ENCODE results near the gene GPR148. TPM values are rescaled to one million over a fixed set of nuclear protein-coding genes. Genes with fewer than 3 reads are reported as not detected.

Gene GPR148
- total RNA-seq, 1 donor from 2014 or later: not detected

DNA sequence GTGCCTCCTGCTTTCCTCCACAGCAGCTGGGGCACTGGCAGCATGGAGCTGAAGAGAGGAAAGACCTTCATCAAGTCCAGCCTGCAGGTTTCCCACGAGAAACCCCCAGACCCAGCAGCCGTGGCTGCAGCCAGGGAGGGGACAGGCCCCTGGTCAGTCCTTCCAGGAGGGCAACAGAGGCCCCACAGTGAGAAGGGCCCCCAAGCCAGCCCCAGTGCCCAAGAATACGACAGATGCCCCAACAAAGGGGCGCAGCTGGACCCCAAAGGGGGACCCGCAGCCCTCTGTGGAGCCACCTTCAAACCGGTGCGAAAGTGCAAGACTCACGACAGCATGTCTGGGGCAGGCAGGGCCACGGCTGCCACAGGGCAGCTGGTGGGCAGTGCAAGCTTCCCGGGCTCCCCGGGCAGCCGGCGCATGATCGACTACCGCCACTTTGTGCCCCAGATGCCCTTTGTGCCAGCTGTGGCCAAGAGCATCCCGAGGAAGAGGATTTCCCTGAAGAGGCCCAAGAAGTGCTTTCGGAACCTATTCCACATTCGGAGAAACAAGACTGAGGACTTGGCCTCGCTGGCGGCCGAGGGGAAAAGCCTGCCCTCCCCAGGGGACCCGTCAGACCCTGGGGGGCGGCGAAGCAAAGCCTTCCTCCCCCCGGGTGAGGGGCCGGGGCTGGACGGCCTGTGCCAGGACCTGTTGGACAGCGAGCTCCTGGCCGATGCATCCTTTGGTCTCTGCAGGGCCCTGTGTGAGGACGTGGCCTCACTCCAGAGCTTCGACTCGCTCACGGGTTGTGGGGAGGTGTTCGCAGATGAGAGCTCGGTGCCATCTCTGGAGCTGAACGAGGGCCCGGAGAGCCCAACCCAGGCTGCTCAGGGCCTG, 33.4 kb downstream of the GPR148 start:
- H3K27me3 Mint-ChIP-seq (ENCODE audit: low read depth): peaks cover 45% of the 10 kb centered on the region
- TF ChIP-seq, protein P1, sequence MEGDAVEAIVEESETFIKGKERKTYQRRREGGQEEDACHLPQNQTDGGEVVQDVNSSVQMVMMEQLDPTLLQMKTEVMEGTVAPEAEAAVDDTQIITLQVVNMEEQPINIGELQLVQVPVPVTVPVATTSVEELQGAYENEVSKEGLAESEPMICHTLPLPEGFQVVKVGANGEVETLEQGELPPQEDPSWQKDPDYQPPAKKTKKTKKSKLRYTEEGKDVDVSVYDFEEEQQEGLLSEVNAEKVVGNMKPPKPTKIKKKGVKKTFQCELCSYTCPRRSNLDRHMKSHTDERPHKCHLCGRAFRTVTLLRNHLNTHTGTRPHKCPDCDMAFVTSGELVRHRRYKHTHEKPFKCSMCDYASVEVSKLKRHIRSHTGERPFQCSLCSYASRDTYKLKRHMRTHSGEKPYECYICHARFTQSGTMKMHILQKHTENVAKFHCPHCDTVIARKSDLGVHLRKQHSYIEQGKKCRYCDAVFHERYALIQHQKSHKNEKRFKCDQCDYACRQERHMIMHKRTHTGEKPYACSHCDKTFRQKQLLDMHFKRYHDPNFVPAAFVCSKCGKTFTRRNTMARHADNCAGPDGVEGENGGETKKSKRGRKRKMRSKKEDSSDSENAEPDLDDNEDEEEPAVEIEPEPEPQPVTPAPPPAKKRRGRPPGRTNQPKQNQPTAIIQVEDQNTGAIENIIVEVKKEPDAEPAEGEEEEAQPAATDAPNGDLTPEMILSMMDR (conservative IDR thresholded peaks at IDR 0.05): no peak
- H3K4me3 Mint-ChIP-seq: no peak overlapping the region
- no peak for DNase-seq (ENCODE audit: low read depth, low spot score)
- peaks cover 4% of the 10 kb centered on the region for H3K4me1 Mint-ChIP-seq
- no peaks in the 10 kb centered on the region for H3K36me3 Mint-ChIP-seq (ENCODE audit: low read depth)
- H3K9me3 Mint-ChIP-seq: no peaks in the 10 kb centered on the region
- no peak overlapping the region for H3K27ac Mint-ChIP-seq (ENCODE audit: unreplicated experiment)

DNA sequence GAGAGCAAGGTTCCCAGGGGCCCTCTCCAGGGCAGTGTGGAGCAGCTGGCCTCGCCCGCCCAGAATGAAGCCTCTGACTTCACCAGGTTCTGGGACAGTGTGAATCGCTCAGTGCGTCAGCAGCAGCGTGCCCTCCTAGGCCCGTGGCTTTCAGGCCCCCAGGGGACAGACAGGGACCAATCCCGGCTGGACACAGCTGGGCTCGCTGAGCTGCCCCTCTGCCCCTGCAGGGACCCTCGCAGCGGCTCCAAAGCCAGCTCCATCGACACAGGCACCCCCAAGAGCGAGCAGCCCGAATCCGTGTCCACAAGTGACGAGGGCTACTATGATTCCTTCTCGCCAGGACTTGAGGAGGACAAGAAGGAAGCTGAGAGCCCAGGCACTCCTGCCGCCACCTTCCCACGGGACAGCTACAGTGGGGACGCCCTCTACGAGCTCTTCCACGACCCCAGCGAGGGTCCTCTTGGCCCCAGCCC, 34.1 kb downstream of the GPR148 start:
- Mint-ChIP-seq H3K9me3 (no peaks in the 10 kb centered on the region), H3K36me3 (ENCODE audit: low read depth) (no peaks in the 10 kb centered on the region), H3K27ac (ENCODE audit: unreplicated experiment) (no peak overlapping the region), H3K4me3 (no peak overlapping the region), H3K27me3 (ENCODE audit: low read depth) (peaks cover 38% of the 10 kb centered on the region), H3K4me1 (no peaks in the 10 kb centered on the region)
- no peak for DNase-seq (ENCODE audit: low read depth, low spot score)
- TF ChIP-seq, protein P1 (conservative IDR thresholded peaks at IDR 0.05): no peak

DNA sequence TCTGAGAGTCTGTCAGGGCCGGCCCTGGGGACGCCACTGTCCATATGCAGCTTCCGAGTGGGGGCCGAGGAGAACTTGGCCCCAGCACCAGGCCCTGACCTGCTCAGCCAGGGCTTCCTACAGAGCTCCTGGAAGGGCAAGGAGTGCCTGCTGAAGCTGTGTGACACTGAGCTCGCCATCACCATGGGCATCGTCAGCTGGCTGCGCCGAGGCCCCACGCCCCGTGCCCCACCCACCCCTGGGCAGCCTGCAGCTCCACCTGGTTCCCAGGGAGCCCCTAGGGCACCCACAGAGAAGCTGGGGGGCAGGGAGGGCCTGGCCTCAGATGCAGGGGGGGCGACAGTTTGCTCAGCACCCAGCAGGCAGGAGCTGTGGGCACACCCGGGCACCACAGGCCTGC, 34.5 kb downstream of the GPR148 start:
- H3K4me1 Mint-ChIP-seq: no peaks in the 10 kb centered on the region
- H3K27me3 Mint-ChIP-seq (ENCODE audit: low read depth): peaks cover 33% of the 10 kb centered on the region
- no peak for DNase-seq (ENCODE audit: low read depth, low spot score)
- no peaks in the 10 kb centered on the region for H3K9me3 Mint-ChIP-seq
- TF ChIP-seq, protein P1 (conservative IDR thresholded peaks at IDR 0.05): no peak
- H3K27ac Mint-ChIP-seq (ENCODE audit: unreplicated experiment): no peak overlapping the region
- H3K4me3 Mint-ChIP-seq: no peak overlapping the region
- H3K36me3 Mint-ChIP-seq (ENCODE audit: low read depth): no peaks in the 10 kb centered on the region

DNA sequence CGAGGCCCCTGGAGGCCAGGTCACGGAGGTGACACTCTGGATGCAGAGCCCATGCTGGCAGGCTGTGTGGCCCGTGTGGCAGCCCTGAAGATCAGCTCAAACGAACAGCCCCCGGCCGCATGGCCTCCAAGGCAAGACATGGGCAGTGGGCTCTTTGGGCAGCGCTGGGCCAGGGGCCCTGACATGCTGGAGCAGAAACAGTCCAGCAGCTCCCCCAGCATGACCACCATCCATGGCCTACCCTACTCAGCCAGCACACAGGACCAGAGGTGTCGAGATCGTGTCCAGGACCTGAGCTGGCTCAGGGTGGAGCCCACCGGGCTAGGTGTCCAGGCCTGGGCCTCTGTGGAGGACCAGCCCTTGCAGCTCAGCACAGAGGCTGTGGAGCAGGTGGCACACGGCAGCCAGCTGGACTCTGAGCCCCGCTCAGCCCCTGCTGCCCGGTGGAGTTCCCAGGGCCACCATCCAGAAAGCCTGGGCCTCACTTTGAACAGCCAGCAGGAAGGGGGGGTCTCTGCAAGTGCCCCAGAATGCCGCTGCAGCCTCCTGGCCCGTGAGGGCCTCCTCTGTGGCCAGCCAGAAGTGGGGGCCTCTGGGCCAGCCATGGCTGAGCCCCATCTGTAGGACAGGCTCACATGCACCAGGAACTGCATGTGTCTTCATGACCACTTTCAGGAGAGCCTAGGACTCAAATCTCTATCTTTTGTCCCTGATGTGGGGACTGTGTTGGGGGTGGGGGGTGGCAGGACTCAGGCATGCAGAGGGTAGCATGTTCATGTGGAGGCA, 35.4 kb downstream of the GPR148 start:
- DNase-seq (ENCODE audit: low read depth, low spot score): no peak
- no peaks in the 10 kb centered on the region for H3K9me3 Mint-ChIP-seq
- H3K36me3 Mint-ChIP-seq (ENCODE audit: low read depth): no peaks in the 10 kb centered on the region
- TF ChIP-seq, protein P1 (conservative IDR thresholded peaks at IDR 0.05): no peak
- peaks cover 25% of the 10 kb centered on the region for H3K27me3 Mint-ChIP-seq (ENCODE audit: low read depth)
- H3K4me3 Mint-ChIP-seq: no peak overlapping the region
- H3K27ac Mint-ChIP-seq (ENCODE audit: unreplicated experiment): no peak overlapping the region
- no peaks in the 10 kb centered on the region for H3K4me1 Mint-ChIP-seq

DNA sequence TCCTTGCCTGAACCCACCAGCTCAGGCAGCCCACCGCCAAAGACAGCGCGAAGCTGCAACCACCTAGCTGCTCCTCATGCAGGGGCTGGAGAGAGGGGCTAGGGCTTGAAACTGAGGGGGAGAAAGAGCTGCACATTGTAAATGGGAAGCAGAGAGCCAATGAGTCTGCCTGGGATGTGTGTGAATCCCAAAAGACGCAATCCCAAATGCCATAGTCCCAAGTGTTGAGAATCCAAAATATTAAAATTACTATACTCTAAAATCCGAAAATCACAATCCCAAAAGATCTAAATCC, 35.9 kb downstream of the GPR148 start:
- Mint-ChIP-seq H3K36me3 (ENCODE audit: low read depth) (no peaks in the 10 kb centered on the region), H3K9me3 (no peaks in the 10 kb centered on the region), H3K4me3 (no peak overlapping the region), H3K27ac (ENCODE audit: unreplicated experiment) (no peak overlapping the region), H3K4me1 (no peaks in the 10 kb centered on the region), H3K27me3 (ENCODE audit: low read depth) (peaks cover 20% of the 10 kb centered on the region)
- TF ChIP-seq, protein P1 (conservative IDR thresholded peaks at IDR 0.05): no peak
- DNase-seq (ENCODE audit: low read depth, low spot score): no peak
